ENCODE data around the gene FBXO31. TPM values are rescaled to one million over a fixed set of nuclear protein-coding genes. Genes with fewer than 3 reads are reported as not detected.

FBXO31 gene
- total and polyA plus RNA-seq, 2 of the 13 experiments (the other 11 are each of a cell fraction or from before 2014, with no cell fraction given) = 92.4 to 101 TPM

- TF ChIP-seq CTCF (CRISPR knock-in tag; IDR thresholded peaks at IDR 0.05) (peak; percentile 78), ZFP36L2 (CRISPR knock-in tag; IDR thresholded peaks at IDR 0.05) (peak; percentile 73; the same call in 1 of the 2 replicates), STAT5B (CRISPR knock-in tag; IDR thresholded peaks at IDR 0.05) (no peak; the same call in 1 of the 2 replicates), FOXO4 (CRISPR knock-in tag; conservative IDR thresholded peaks at IDR 0.05) (no peak), ZC3H4 (CRISPR knock-in tag; IDR thresholded peaks at IDR 0.05; ENCODE audit: borderline replicate concordance) (peak; percentile 93), ZNF572 (CRISPR knock-in tag; IDR thresholded peaks at IDR 0.05) (no peak), SP2 (CRISPR knock-in tag; IDR thresholded peaks at IDR 0.05) (no peak), PLRG1 (conservative IDR thresholded peaks at IDR 0.05) (no peak), RORA (CRISPR knock-in tag; IDR thresholded peaks at IDR 0.05) (no peak), ZNF639 (CRISPR knock-in tag; conservative IDR thresholded peaks at IDR 0.05) (peak; percentile 92), HOXD1 (CRISPR knock-in tag; IDR thresholded peaks at IDR 0.05) (peak; percentile 87), ARID2 (CRISPR knock-in tag; IDR thresholded peaks at IDR 0.05; ENCODE audit: borderline replicate concordance) (0 out of 2 replicates have a peak, but pooled peaks have one; percentile 60), CREM (IDR thresholded peaks at IDR 0.05) (peak; percentile 61), CREM (CRISPR knock-in tag; IDR thresholded peaks at IDR 0.05) (peak; percentile 24; the same call in 1 of the 2 replicates), MAF1 (CRISPR knock-in tag; IDR thresholded peaks at IDR 0.05; ENCODE audit: borderline replicate concordance) (peak; percentile 100), AHR (CRISPR knock-in tag; IDR thresholded peaks at IDR 0.05) (no peak; the same call in 1 of the 2 replicates), ARNT (IDR thresholded peaks at IDR 0.05) (no peak), RCOR2 (CRISPR knock-in tag; IDR thresholded peaks at IDR 0.05) (peak; percentile 74; the same call in 1 of the 2 replicates), CREB3 (CRISPR knock-in tag; IDR thresholded peaks at IDR 0.05) (peak; percentile 67; the same call in 1 of the 2 replicates), HDAC6 (IDR thresholded peaks at IDR 0.05; ENCODE audit: low read depth, low read length) (no peak), RBM39 (IDR thresholded peaks at IDR 0.05; ENCODE audit: low read depth, low read length, poor library complexity, severe bottlenecking) (no peak), ZNF335 (CRISPR knock-in tag; IDR thresholded peaks at IDR 0.05) (peak; percentile 65; the same call in 1 of the 2 replicates), NR2F6 (IDR thresholded peaks at IDR 0.05) (peak; percentile 81), NR2F6 (CRISPR knock-in tag; IDR thresholded peaks at IDR 0.05) (peak; percentile 95), ZFX (CRISPR knock-in tag; IDR thresholded peaks at IDR 0.05; ENCODE audit: low read depth) (peak; percentile 83; the same call in 1 of the 2 replicates), ATAD3A (CRISPR knock-in tag; IDR thresholded peaks at IDR 0.05) (no peak)
These were observed at the start of gene FBXO31 (continued) for GRCh38 chr16:87383505-87384161.

Measured in HepG2 (cell line).